Endodermal cell (in vitro differentiated cells): ENCODE measurements around the gene TTC9. TPM values are rescaled to one million over a fixed set of nuclear protein-coding genes. Genes with fewer than 3 reads are reported as not detected.

Experiments used
- DNase-seq: peaks from one replicate; pipeline ENCODE4 v3.0.0-alpha.2; 2017
- H3K27ac ChIP-seq: 2 replicates; pipeline ENCODE4 v1.5.1; 2013; ENCODE audit warnings: mild to moderate bottlenecking, low read depth, low read length, moderate library complexity
- H3K27me3 ChIP-seq: 2 replicates; pipeline ENCODE4 v1.6.1; 2013; ENCODE audit warnings: mild to moderate bottlenecking, low read length, moderate library complexity; ENCODE audit not compliant: insufficient read depth, control insufficient read depth, poor library complexity, severe bottlenecking
- H3K36me3 ChIP-seq: 2 replicates; pipeline ENCODE4 v1.7.0; 2013; ENCODE audit warnings: mild to moderate bottlenecking, low read length, moderate library complexity; ENCODE audit not compliant: control insufficient read depth, insufficient read depth
- H3K4me1 ChIP-seq: one replicate; pipeline ENCODE4 v1.7.0; 2013; ENCODE audit warnings: low read length; ENCODE audit not compliant: control insufficient read depth, insufficient read depth
- H3K4me3 ChIP-seq: 2 replicates; pipeline ENCODE4 v1.5.1; 2013; ENCODE audit warnings: mild to moderate bottlenecking, low read length, moderate library complexity
- H3K9ac ChIP-seq: 2 replicates; pipeline ENCODE4 v1.6.1; 2013; ENCODE audit warnings: mild to moderate bottlenecking, low read length, moderate library complexity; ENCODE audit not compliant: poor library complexity, severe bottlenecking; ENCODE audit errors: extremely low read depth
- H3K9me3 ChIP-seq: 2 replicates; pipeline ENCODE4 v1.6.1; 2013; ENCODE audit warnings: mild to moderate bottlenecking, low read length, moderate library complexity; ENCODE audit not compliant: control insufficient read depth
- H3K27ac Mint-ChIP-seq: 2 replicates; pipeline ENCODE4 v1.8.0; 2020; ENCODE audit warnings: mixed read lengths
- H3K27me3 Mint-ChIP-seq: 2 replicates; pipeline ENCODE4 v1.8.0; 2021; ENCODE audit warnings: mild to moderate bottlenecking, mixed read lengths; ENCODE audit not compliant: insufficient read depth
- H3K36me3 Mint-ChIP-seq: 2 replicates; pipeline ENCODE4 v1.8.0; 2020; ENCODE audit warnings: low read depth, mixed read lengths
- H3K4me1 Mint-ChIP-seq: 2 replicates; pipeline ENCODE4 v1.8.0; 2020; ENCODE audit warnings: mixed read lengths
- H3K4me3 Mint-ChIP-seq: 2 replicates; pipeline ENCODE4 v1.8.0; 2020; ENCODE audit warnings: mild to moderate bottlenecking, moderate library complexity, mixed read lengths
- H3K9me3 Mint-ChIP-seq: 2 replicates; pipeline ENCODE4 v1.8.0; 2020; ENCODE audit warnings: mild to moderate bottlenecking, mixed read lengths
- WGBS, 2 experiments: methylation state at CpG; one replicate each; pipeline versions ENCODE4 v1.1.5 to v1.1.7; 2013; ENCODE audit warnings: missing lambda C conversion rate in 2 of 2, mixed read lengths in 1 of 2; ENCODE audit not compliant: insufficient coverage in 1 of 2, insufficient read length in 1 of 2; 5-methylcytosine and 5-hydroxymethylcytosine counted together
- total RNA-seq, 2 donors: library from RNA; stranded (reverse); fragmentation: NEBNext Ultra II Directional in 1 of 2; extraction: Animal tissue kit (Norgen Biotek cat#: 25700) in 1 of 2; gene quantifications; 2 replicates in 1 of 2; 3 replicates in 1 of 2; pipeline ENCODE4 v1.2.1, GENCODE V29; 2021
- TF ChIP-seq, protein P1 (sequence below): fragments of 200-600 bp; sonication (generic); conservative IDR thresholded peaks from 2 replicates; pipeline ENCODE4 v1.5.0; 2021; ENCODE audit warnings: antibody characterized with exemption, mild to moderate bottlenecking

Gene TTC9
- total RNA-seq, 2 donors from 2014 or later, result 9.4 to 11.6 TPM

DNA sequence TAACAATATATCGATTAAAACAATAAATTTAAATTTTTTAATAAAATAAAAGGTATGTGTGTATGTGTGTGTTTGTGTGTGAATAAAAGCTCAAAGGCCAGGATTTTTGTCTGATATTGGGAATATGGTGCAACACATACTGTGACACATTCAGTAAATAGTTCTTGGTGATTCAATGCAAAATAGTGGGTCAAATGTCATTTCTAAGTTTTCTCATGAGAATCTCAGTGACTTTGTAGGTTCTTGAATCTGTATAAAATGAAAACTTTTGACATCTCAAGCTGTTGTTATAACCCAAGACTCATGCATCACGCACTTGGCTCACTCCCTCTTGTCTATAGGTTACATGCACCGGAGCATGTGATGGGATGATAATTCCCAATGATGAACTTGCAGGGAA lies 25.1 kb upstream of the TTC9 start:
- no peak for DNase-seq
- TF ChIP-seq, protein P1, sequence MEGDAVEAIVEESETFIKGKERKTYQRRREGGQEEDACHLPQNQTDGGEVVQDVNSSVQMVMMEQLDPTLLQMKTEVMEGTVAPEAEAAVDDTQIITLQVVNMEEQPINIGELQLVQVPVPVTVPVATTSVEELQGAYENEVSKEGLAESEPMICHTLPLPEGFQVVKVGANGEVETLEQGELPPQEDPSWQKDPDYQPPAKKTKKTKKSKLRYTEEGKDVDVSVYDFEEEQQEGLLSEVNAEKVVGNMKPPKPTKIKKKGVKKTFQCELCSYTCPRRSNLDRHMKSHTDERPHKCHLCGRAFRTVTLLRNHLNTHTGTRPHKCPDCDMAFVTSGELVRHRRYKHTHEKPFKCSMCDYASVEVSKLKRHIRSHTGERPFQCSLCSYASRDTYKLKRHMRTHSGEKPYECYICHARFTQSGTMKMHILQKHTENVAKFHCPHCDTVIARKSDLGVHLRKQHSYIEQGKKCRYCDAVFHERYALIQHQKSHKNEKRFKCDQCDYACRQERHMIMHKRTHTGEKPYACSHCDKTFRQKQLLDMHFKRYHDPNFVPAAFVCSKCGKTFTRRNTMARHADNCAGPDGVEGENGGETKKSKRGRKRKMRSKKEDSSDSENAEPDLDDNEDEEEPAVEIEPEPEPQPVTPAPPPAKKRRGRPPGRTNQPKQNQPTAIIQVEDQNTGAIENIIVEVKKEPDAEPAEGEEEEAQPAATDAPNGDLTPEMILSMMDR, result no peak
- H3K4me3 ChIP-seq, result no peak overlapping the region

DNA sequence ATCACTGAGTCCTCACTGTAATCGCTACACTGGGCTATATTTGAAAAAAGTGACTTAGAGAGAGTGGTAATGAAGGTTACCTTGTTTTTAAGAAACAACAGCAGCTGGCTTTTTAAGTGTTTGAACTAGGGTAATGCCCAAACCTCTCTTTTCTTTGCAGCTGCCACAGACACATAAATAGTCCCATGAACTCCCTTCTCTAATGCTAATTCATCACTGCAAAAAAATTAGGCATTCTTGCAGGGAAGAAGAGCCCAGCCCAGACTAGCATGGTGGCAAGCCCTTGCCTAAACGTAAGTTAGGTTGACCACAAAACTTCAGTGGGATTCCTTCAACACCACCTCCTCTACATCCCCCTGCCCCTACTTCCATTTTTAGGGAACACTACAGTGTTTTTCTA lies 23.4 kb upstream of the TTC9 start:
- 91 to 100% methylated on average over 1 to 2 of the region's 2 CpGs for WGBS, 2 experiments
- Histone ChIP-seq H3K36me3 (no peaks in the 10 kb centered on the region), H3K4me1 (peaks cover 12% of the 10 kb centered on the region), H3K4me3 (peak overlapping the region; percentile 43), H3K27ac (no peak overlapping the region), H3K9ac (no peak overlapping the region), H3K27me3 (no peaks in the 10 kb centered on the region), H3K9me3 (peaks cover 6% of the 10 kb centered on the region)
- Mint-ChIP-seq H3K27me3 (no peaks in the 10 kb centered on the region), H3K4me3 (no peak overlapping the region), H3K36me3 (no peaks in the 10 kb centered on the region), H3K27ac (peak overlapping the region; percentile 69), H3K9me3 (peaks cover 2% of the 10 kb centered on the region), H3K4me1 (peaks cover 30% of the 10 kb centered on the region)
- TF ChIP-seq, protein P1, result no peak
- no peak for DNase-seq

More for the DNA sequence above, 25.1 kb upstream of the TTC9 start:
- no peaks in the 10 kb centered on the region for H3K27me3 ChIP-seq
- H3K36me3 ChIP-seq, result no peaks in the 10 kb centered on the region
- H3K9ac ChIP-seq, result no peak overlapping the region
- Mint-ChIP-seq H3K4me1 (peaks cover 28% of the 10 kb centered on the region), H3K9me3 (no peaks in the 10 kb centered on the region), H3K27me3 (no peaks in the 10 kb centered on the region), H3K4me3 (no peak overlapping the region), H3K36me3 (no peaks in the 10 kb centered on the region), H3K27ac (no peak overlapping the region)
- H3K27ac ChIP-seq, result no peak overlapping the region
- H3K4me1 ChIP-seq, result peaks cover 12% of the 10 kb centered on the region
- 97% methylated on average over 2 of the region's 3 CpGs; no CpG with 5 or more reads in 1 of the 2 experiments for WGBS, 2 experiments
- H3K9me3 ChIP-seq, result no peaks in the 10 kb centered on the region

GRCh38 chr14:70619708-70620107 lies 22.0 kb upstream of the TTC9 start:
- peaks cover 16% of the 10 kb centered on the region for H3K9me3 ChIP-seq
- Mint-ChIP-seq H3K27ac (no peak overlapping the region), H3K9me3 (peaks cover 5% of the 10 kb centered on the region), H3K4me3 (no peak overlapping the region), H3K4me1 (peaks cover 30% of the 10 kb centered on the region), H3K27me3 (no peaks in the 10 kb centered on the region), H3K36me3 (no peaks in the 10 kb centered on the region)
- no peak overlapping the region for H3K9ac ChIP-seq
- H3K4me3 ChIP-seq, result no peak overlapping the region
- H3K4me1 ChIP-seq, result peaks cover 12% of the 10 kb centered on the region
- H3K36me3 ChIP-seq, result no peaks in the 10 kb centered on the region
- TF ChIP-seq, protein P1, result no peak
- H3K27me3 ChIP-seq, result no peaks in the 10 kb centered on the region
- H3K27ac ChIP-seq, result no peak overlapping the region
- no peak for DNase-seq
